GM21447 (cell line): ENCODE data around the gene BARX1.

Experiments used
- ATAC-seq: cut with Tn5 transposase; IDR thresholded peaks from one replicate; pipeline ENCODE4 v1.9.1; 2021; ENCODE audit not compliant: unreplicated experiment

Gene BARX1

GRCh38 chr9:93902780-93903655 is 52.1 kb downstream of the BARX1 start:
- ATAC-seq: no peak

DNA sequence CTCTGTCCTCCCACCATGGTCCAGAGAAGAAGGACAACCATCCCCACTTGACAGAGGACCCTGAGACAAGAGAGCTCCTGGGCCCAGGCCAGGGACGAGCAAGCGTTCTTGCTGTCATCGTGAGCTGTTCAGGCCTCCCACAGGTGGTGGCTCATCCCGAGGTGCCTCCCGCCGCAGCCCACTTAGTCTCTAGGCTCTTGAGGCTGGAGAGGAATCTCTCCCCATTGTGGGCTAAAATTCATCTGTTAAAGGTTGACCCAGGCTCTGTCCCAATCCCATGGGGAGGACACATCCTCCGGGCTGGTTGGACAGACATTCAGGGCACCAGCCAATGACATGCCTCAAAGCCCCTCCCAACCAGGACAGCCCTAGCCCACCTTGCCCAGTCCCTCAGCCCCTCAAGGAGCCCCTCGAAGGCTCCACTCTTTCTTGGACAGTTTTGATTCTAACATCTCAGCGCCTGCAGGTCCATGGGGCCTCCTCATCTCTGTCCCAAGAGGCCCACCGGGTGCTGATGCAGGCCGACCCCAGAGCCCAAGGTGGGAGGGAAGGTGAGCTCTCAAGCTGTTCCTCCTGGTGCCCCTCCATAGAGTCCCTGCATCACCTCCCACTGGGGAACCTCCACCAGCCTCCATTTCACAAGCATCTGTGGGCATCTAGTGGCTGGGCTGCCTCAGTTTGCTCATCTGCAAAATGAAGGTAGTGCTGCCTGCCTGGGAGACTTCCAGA is 52.9 kb downstream of the BARX1 start:
- no peak for ATAC-seq
